DND-41 (cell line): ENCODE measurements around the gene TBC1D19.
A peak's percentile ranks its signal among the peaks of the same experiment; 100 is the strongest.

Source experiments
- ATAC-seq: fragments of 200-7000 bp; cut with Tn5 transposase; 3 replicates; pipeline ENCODE4 v1.9.1; 2021; ENCODE audit warnings: low read depth; ENCODE audit not compliant: insufficient read depth
- DNase-seq: peaks from one replicate; pipeline ENCODE4 v3.0.0-alpha.2; 2020
- H2AFZ ChIP-seq: 2 replicates; pipeline ENCODE4 v1.6.0; 2012; ENCODE audit warnings: low read depth, low read length
- H3K27ac ChIP-seq: 2 replicates; pipeline ENCODE4 v1.5.1; 2012; ENCODE audit warnings: low read length, inconsistent platforms
- H3K27me3 ChIP-seq: fragments of 200-600 bp; sonication (generic); 2 replicates; pipeline ENCODE4 v1.6.0; 2012; ENCODE audit warnings: low read length, mild to moderate bottlenecking, inconsistent platforms; ENCODE audit not compliant: insufficient read depth, poor library complexity
- H3K36me3 ChIP-seq: 2 replicates; pipeline ENCODE4 v1.5.1; 2012; ENCODE audit warnings: low read length, inconsistent platforms; ENCODE audit not compliant: insufficient read depth
- H3K4me1 ChIP-seq: 2 replicates; pipeline ENCODE4 v1.5.1; 2012; ENCODE audit warnings: mild to moderate bottlenecking, low read length; ENCODE audit not compliant: insufficient read depth
- H3K4me2 ChIP-seq: 2 replicates; pipeline ENCODE4 v1.6.0; 2012; ENCODE audit warnings: mild to moderate bottlenecking, moderate library complexity, low read length, inconsistent platforms; ENCODE audit not compliant: insufficient read depth
- H3K4me3 ChIP-seq, 2 experiments: fragments of 200-600 bp in 1 of 2; shearing (Covaris generic) in 1 of 2; 2 replicates each; pipeline ENCODE4 v1.5.1; 2012 to 2016; ENCODE audit warnings: inconsistent platforms in 2 of 2, low read length in 2 of 2, mild to moderate bottlenecking in 2 of 2, low read depth in 1 of 2, moderate library complexity in 1 of 2
- H3K79me2 ChIP-seq: 2 replicates; pipeline ENCODE4 v1.6.0; 2012; ENCODE audit warnings: low read length, inconsistent platforms; ENCODE audit not compliant: insufficient read depth
- H3K9ac ChIP-seq: 2 replicates; pipeline ENCODE4 v1.6.0; 2012; ENCODE audit warnings: low read depth, mild to moderate bottlenecking, inconsistent platforms, low read length, moderate library complexity
- H3K9me3 ChIP-seq: 2 replicates; pipeline ENCODE4 v1.5.1; 2012; ENCODE audit warnings: low read length, moderate library complexity, mild to moderate bottlenecking, inconsistent platforms; ENCODE audit not compliant: insufficient read depth, severe bottlenecking
- H4K20me1 ChIP-seq: 2 replicates; pipeline ENCODE4 v1.6.0; 2012; ENCODE audit warnings: low read length; ENCODE audit not compliant: insufficient read depth
- CTCF ChIP-seq: IDR thresholded peaks from 2 replicates; pipeline ENCODE4 v1.5.1; 2012; ENCODE audit warnings: borderline replicate concordance, low read length, moderate library complexity, mild to moderate bottlenecking; ENCODE audit not compliant: poor library complexity, severe bottlenecking; ENCODE audit errors: extremely low read depth
- EZH2 ChIP-seq: IDR thresholded peaks from 3 replicates; pipeline ENCODE4 v1.6.1; 2012; ENCODE audit warnings: borderline replicate concordance, low read depth, mild to moderate bottlenecking, moderate library complexity, low read length, inconsistent platforms; ENCODE audit not compliant: severe bottlenecking

Gene TBC1D19

DNA sequence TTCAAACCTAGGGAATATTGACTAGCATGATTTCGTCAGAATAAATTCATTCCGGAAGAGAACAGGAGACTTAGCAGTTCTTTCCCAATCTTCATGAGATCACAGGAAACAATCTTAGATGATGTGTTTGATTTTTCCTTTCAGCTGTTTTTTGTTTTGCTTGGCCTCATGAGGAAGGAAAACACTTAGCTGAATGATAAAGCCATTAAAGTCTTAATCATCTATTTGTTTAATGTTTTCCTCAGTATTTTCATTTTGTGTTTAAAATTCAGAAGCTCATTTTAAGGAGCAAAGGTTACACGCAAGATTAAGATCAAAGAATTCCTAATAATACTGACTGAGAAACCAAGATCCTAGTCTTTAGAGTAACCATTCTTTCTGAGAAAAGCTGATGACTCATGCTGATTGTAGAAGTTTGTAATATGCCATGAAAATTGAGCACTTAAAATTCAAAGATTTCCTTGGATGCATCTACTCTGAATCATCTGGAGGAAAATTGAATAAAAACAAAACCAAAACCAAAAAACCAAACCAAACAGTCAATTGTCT is 15.4 kb upstream of the TBC1D19 start:
- H2AFZ ChIP-seq, result no peak overlapping the region
- H3K27me3 ChIP-seq, result no peaks in the 10 kb centered on the region
- H3K9ac ChIP-seq, result no peak overlapping the region
- no peak for TF ChIP-seq EZH2
- H3K4me2 ChIP-seq, result no peak overlapping the region
- H3K79me2 ChIP-seq, result no peaks in the 10 kb centered on the region
- no peak; the same call in 2 of the 3 replicates for ATAC-seq
- no peak for DNase-seq
- H3K27ac ChIP-seq, result no peak overlapping the region
- H4K20me1 ChIP-seq, result no peaks in the 10 kb centered on the region
- H3K4me1 ChIP-seq, result peaks cover 4% of the 10 kb centered on the region
- no peak overlapping the region for H3K4me3 ChIP-seq
- H3K36me3 ChIP-seq, result no peaks in the 10 kb centered on the region
- H3K9me3 ChIP-seq, result no peaks in the 10 kb centered on the region

DNA sequence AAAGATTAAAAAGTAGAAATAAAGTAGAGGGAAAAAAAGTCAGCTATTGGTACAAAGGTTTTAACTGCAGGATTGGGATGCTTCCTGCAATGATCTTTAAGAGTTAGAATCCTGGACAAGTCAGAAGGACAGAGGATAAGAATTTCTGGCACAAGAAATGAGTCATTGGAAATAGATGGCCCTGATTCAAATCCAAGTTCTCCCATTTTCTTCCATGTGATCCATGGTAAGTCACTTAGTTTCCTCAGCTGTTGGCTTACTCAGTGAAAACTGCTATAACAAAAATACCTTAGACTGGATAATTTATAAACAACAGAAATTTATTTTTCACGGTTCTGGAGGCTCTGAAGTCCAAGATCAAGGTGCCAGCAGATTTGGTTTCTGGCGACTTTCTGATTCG is 13.3 kb upstream of the TBC1D19 start:
- H3K4me1 ChIP-seq, result peaks cover 8% of the 10 kb centered on the region
- H3K27ac ChIP-seq, result no peak overlapping the region
- no peak for ATAC-seq
- no peak for DNase-seq
- H3K4me2 ChIP-seq, result no peak overlapping the region
- no peak overlapping the region for H3K4me3 ChIP-seq
- H4K20me1 ChIP-seq, result no peaks in the 10 kb centered on the region
- H3K9ac ChIP-seq, result no peak overlapping the region
- H3K79me2 ChIP-seq, result no peaks in the 10 kb centered on the region
- TF ChIP-seq CTCF (no peak), EZH2 (no peak)
- H3K36me3 ChIP-seq, result no peaks in the 10 kb centered on the region
- no peak overlapping the region for H2AFZ ChIP-seq
- no peaks in the 10 kb centered on the region for H3K9me3 ChIP-seq
- H3K27me3 ChIP-seq, result no peaks in the 10 kb centered on the region

GRCh38 chr4:26573389-26573794 is 10.5 kb upstream of the TBC1D19 start:
- Histone ChIP-seq H3K9me3 (no peaks in the 10 kb centered on the region), H3K9ac (no peak overlapping the region), H3K27me3 (no peaks in the 10 kb centered on the region), H3K36me3 (no peaks in the 10 kb centered on the region), H3K79me2 (no peaks in the 10 kb centered on the region), H2AFZ (no peak overlapping the region), H3K4me2 (no peak overlapping the region), H3K4me3 (no peak overlapping the region), H3K27ac (no peak overlapping the region), H4K20me1 (no peaks in the 10 kb centered on the region), H3K4me1 (peaks cover 8% of the 10 kb centered on the region)
- ATAC-seq (peak; percentile 84), DNase-seq (peak; percentile 25)
- TF ChIP-seq EZH2, result no peak
- peak; percentile 59 for TF ChIP-seq CTCF

- Histone ChIP-seq H3K4me2 (no peak overlapping the region), H4K20me1 (no peaks in the 10 kb centered on the region), H3K4me1 (peaks cover 8% of the 10 kb centered on the region), H3K9ac (no peak overlapping the region), H3K4me3 (no peak overlapping the region), H2AFZ (no peak overlapping the region), H3K36me3 (no peaks in the 10 kb centered on the region), H3K27ac (no peak overlapping the region), H3K9me3 (no peaks in the 10 kb centered on the region), H3K79me2 (no peaks in the 10 kb centered on the region), H3K27me3 (no peaks in the 10 kb centered on the region)
- TF ChIP-seq CTCF, result no peak
- no peak for TF ChIP-seq EZH2
- DNase-seq (no peak), ATAC-seq (no peak)
Observed at GRCh38 chr4:26574563-26574962, 9.3 kb upstream of the TBC1D19 start.
